ENCODE measurements around the gene COQ8B.
A peak's percentile ranks its signal among the peaks of the same experiment; 100 is the strongest.

Gene COQ8B

DNA sequence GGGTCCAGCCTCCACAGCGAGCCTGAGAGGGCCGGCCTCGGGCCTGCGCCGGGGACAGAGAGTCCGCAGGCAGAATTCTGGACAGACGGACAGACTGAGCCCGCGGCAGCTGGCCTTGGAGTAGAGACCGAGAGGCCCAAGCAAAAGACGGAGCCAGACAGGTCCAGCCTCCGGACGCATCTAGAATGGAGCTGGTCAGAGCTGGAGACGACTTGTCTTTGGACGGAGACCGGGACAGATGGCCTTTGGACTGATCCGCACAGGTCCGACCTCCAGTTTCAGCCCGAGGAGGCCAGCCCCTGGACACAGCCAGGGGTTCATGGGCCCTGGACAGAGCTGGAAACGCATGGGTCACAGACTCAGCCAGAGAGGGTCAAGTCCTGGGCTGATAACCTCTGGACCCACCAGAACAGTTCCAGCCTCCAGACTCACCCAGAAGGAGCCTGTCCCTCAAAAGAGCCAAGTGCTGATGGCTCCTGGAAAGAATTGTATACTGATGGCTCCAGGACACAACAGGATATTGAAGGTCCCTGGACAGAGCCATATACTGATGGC is 716 bp upstream of the COQ8B start:
- Histone ChIP-seq H3K9ac (ENCODE audit: low read depth, low read length, poor library complexity) (peak overlapping the region; percentile 85), H3K36me3 (replicated peaks in 1 of 2; ENCODE audit: control insufficient read depth in 2 of 2, insufficient read depth in 2 of 2, low read length in 2 of 2) (peaks cover 5 to 27% of the 10 kb centered on the region in 2 donors), H4K8ac (ENCODE audit: low read depth, low read length) (no peak overlapping the region), H2BK12ac (ENCODE audit: low read length) (no peak overlapping the region), H2AFZ (ENCODE audit: low read length) (peak overlapping the region; percentile 91), H3K9me3 (replicated peaks in 1 of 2; ENCODE audit: control insufficient read depth in 2 of 2, insufficient read depth in 1 of 2, low read depth in 1 of 2, low read length in 2 of 2) (no peaks in the 10 kb centered on the region), H3K23ac (ENCODE audit: low read depth, low read length, poor library complexity) (peak overlapping the region; percentile 65), H3K27ac (replicated peaks; ENCODE audit: low read length) (peak overlapping the region; percentile 83), H3K79me1 (ENCODE audit: low read depth, low read length) (peaks cover 20% of the 10 kb centered on the region), H3K4me3 (ENCODE audit: low read length in 2 of 2) (peak overlapping the region; percentile 66 to 80), H3K4ac (ENCODE audit: low read length) (no peak overlapping the region), H3K18ac (ENCODE audit: low read length) (peak overlapping the region; percentile 6), H2BK15ac (ENCODE audit: low read length) (no peak overlapping the region), H3K4me2 (ENCODE audit: insufficient read depth, low read length, poor library complexity, severe bottlenecking) (peak overlapping the region; percentile 97), H4K91ac (ENCODE audit: low read depth, low read length, poor library complexity) (no peak overlapping the region), H3K27me3 (ENCODE audit: control insufficient read depth in 3 of 3, insufficient read depth in 3 of 3, low read depth in 1 of 3, low read length in 3 of 3) (no peaks in the 10 kb centered on the region), H2BK120ac (ENCODE audit: low read depth, low read length) (peak overlapping the region; percentile 6), H3K4me1 (ENCODE audit: control insufficient read depth in 2 of 2, insufficient read depth in 1 of 2, low read depth in 1 of 2, low read length in 2 of 2) (peaks cover 21 to 25% of the 10 kb centered on the region in 2 donors), H3K14ac (ENCODE audit: low read length) (no peak overlapping the region), H2BK5ac (ENCODE audit: low read length) (peak overlapping the region; percentile 43), H2AK5ac (ENCODE audit: low read depth, low read length) (peak overlapping the region; percentile 59)
- DNase-seq (ENCODE audit: low spot score), result no peak
- no CpG with 5 or more reads among the region's 20 CpGs for WGBS, 2 donors (ENCODE audit: extremely low coverage in 2 of 2, insufficient read length in 2 of 2, insufficient replicate concordance in 1 of 2)

DNA sequence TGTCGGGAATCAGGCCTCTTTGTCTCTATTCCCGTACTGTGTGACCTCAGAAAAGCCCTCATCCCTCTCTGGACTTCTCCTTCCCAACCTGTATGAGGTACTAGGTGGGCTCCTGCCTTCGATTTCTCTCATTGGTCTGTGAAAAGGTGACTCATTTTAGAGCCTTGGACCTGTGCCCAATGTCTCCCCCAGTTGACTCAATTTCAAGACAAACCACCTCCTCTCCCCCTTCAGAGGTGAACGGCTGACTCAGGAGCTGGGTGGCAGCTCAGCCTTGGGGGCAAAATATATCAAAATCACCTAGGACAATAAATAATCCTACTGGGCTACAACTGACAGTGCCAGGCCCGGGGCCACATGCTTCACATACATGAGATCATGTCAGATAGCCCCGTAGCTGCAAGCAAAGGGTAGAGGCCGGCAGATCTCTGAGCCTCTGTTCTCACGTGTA is 630 bp downstream of the COQ8B start:
- Histone ChIP-seq H3K79me1 (ENCODE audit: low read depth, low read length) (peaks cover 19% of the 10 kb centered on the region), H3K14ac (ENCODE audit: low read length) (no peak overlapping the region), H2BK12ac (ENCODE audit: low read length) (no peak overlapping the region), H3K4me3 (ENCODE audit: low read length in 2 of 2) (peak overlapping the region; percentile 66 to 88), H3K4me1 (ENCODE audit: control insufficient read depth in 2 of 2, insufficient read depth in 1 of 2, low read depth in 1 of 2, low read length in 2 of 2) (peaks cover 21 to 25% of the 10 kb centered on the region in 2 donors), H3K9me3 (replicated peaks in 1 of 2; ENCODE audit: control insufficient read depth in 2 of 2, insufficient read depth in 1 of 2, low read depth in 1 of 2, low read length in 2 of 2) (no peaks in the 10 kb centered on the region), H3K9ac (ENCODE audit: low read depth, low read length, poor library complexity) (no peak overlapping the region), H2AK5ac (ENCODE audit: low read depth, low read length) (no peak overlapping the region), H3K4me2 (ENCODE audit: insufficient read depth, low read length, poor library complexity, severe bottlenecking) (peak overlapping the region; percentile 55), H3K18ac (ENCODE audit: low read length) (no peak overlapping the region), H3K27ac (replicated peaks; ENCODE audit: low read length) (peak overlapping the region; percentile 71), H2BK120ac (ENCODE audit: low read depth, low read length) (no peak overlapping the region), H4K91ac (ENCODE audit: low read depth, low read length, poor library complexity) (no peak overlapping the region), H3K27me3 (ENCODE audit: control insufficient read depth in 3 of 3, insufficient read depth in 3 of 3, low read depth in 1 of 3, low read length in 3 of 3) (no peaks in the 10 kb centered on the region), H3K23ac (ENCODE audit: low read depth, low read length, poor library complexity) (no peak overlapping the region), H2BK15ac (ENCODE audit: low read length) (no peak overlapping the region), H2AFZ (ENCODE audit: low read length) (peak overlapping the region; percentile 91), H3K4ac (ENCODE audit: low read length) (no peak overlapping the region), H4K8ac (ENCODE audit: low read depth, low read length) (no peak overlapping the region), H2BK5ac (ENCODE audit: low read length) (no peak overlapping the region), H3K36me3 (replicated peaks in 1 of 2; ENCODE audit: control insufficient read depth in 2 of 2, insufficient read depth in 2 of 2, low read length in 2 of 2) (peaks cover 7 to 32% of the 10 kb centered on the region in 2 donors)
- WGBS, 2 donors (ENCODE audit: extremely low coverage in 2 of 2, insufficient read length in 2 of 2, insufficient replicate concordance in 1 of 2), result no CpG with 5 or more reads among the region's 8 CpGs
- DNase-seq (ENCODE audit: low spot score), result no peak

DNA sequence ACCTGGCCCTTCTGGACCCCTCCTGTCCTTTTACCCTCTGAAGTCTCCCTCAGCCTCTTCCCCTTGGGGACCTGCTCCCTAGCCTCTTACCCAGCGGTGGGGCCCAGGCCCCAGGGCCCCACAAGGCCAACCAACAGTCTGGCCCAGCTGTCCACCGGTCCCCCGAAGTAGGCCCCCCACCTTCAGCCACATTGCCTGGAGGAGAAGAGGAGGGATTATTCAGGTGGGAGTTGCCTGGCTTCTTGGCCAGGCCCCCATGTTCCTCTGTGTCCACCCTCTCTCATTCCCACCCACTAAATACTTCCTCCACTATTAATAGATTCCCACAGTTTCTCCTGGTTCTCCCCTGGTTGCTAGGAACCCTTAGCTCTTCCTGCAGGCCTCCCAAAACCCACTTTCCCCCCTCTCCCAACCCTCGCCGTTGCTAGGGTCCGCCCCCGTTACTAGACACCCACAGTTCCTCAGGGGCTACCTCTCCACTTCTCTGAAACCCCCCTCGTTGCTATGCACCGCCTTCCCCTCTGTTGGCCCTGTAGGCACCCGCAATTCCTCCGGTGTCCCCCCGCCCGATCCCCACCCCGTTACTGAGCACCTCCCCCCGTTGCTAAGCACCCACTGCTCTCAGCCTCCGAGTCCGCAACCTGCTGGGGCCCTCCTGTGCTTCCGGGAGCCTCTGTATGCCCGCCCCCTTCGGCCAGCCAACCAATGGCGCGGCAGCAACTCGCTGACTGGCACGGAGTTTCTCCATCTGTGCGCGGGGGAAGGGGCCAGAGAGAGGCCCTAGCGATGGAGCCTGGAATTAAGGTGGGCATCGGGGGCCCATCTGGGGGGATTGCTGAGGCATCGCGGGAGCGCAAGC is 2.0 kb downstream of the COQ8B start:
- no peak overlapping the region for H3K14ac ChIP-seq (ENCODE audit: low read length)
- H3K9ac ChIP-seq (ENCODE audit: low read depth, low read length, poor library complexity), result peak overlapping the region; percentile 70
- peak overlapping the region; percentile 66 to 88 for H3K4me3 ChIP-seq (ENCODE audit: low read length in 2 of 2)
- no peak overlapping the region for H4K91ac ChIP-seq (ENCODE audit: low read depth, low read length, poor library complexity)
- peaks cover 20 to 23% of the 10 kb centered on the region in 2 donors for H3K4me1 ChIP-seq (ENCODE audit: control insufficient read depth in 2 of 2, insufficient read depth in 1 of 2, low read depth in 1 of 2, low read length in 2 of 2)
- H2BK15ac ChIP-seq (ENCODE audit: low read length), result peak overlapping the region; percentile 56
- H3K36me3 ChIP-seq (replicated peaks in 1 of 2; ENCODE audit: control insufficient read depth in 2 of 2, insufficient read depth in 2 of 2, low read length in 2 of 2), result peaks cover 8 to 33% of the 10 kb centered on the region in 2 donors
- no CpG with 5 or more reads among the region's 31 CpGs for WGBS, 2 donors (ENCODE audit: extremely low coverage in 2 of 2, insufficient read length in 2 of 2, insufficient replicate concordance in 1 of 2)
- peak overlapping the region; percentile 26 for H2BK120ac ChIP-seq (ENCODE audit: low read depth, low read length)
- H2AK5ac ChIP-seq (ENCODE audit: low read depth, low read length), result peak overlapping the region; percentile 23
- H2AFZ ChIP-seq (ENCODE audit: low read length), result peak overlapping the region; percentile 91
- peaks cover 16% of the 10 kb centered on the region for H3K79me1 ChIP-seq (ENCODE audit: low read depth, low read length)
- no peak overlapping the region for H2BK12ac ChIP-seq (ENCODE audit: low read length)
- H3K23ac ChIP-seq (ENCODE audit: low read depth, low read length, poor library complexity), result no peak overlapping the region
- DNase-seq (ENCODE audit: low spot score), result peak; percentile 91
- no peak overlapping the region for H4K8ac ChIP-seq (ENCODE audit: low read depth, low read length)
- H3K4me2 ChIP-seq (ENCODE audit: insufficient read depth, low read length, poor library complexity, severe bottlenecking), result peak overlapping the region; percentile 55
- no peaks in the 10 kb centered on the region for H3K9me3 ChIP-seq (replicated peaks in 1 of 2; ENCODE audit: control insufficient read depth in 2 of 2, insufficient read depth in 1 of 2, low read depth in 1 of 2, low read length in 2 of 2)
- no peak overlapping the region for H3K4ac ChIP-seq (ENCODE audit: low read length)
- H3K27me3 ChIP-seq (ENCODE audit: control insufficient read depth in 3 of 3, insufficient read depth in 3 of 3, low read depth in 1 of 3, low read length in 3 of 3), result no peaks in the 10 kb centered on the region
- peak overlapping the region; percentile 14 for H2BK5ac ChIP-seq (ENCODE audit: low read length)
- peak overlapping the region; percentile 69 for H3K18ac ChIP-seq (ENCODE audit: low read length)
- H3K27ac ChIP-seq (replicated peaks; ENCODE audit: low read length), result peak overlapping the region; percentile 71

DNA sequence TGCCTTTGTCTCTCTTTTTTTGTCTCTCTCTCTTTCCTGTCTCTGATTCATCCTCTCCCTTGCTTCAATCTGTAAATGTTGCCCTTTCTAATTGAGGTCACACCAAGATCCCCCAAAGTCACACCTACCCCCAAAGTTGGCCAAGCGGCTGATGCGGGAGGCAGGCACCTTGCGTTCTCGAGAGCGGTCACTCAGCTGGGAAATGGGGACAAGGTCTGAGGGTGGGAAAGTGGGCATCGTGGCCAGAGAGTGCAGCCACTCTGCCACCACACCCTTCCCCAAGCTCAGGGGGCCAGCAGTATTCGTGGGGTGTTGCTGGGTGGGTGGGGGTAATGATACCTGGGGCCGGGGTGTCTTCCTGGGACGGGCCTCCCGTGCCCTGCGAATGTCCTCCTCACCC is 2.7 kb downstream of the COQ8B start:
- Histone ChIP-seq H3K27ac (replicated peaks; ENCODE audit: low read length) (no peak overlapping the region), H3K79me1 (ENCODE audit: low read depth, low read length) (peaks cover 16% of the 10 kb centered on the region), H3K27me3 (ENCODE audit: control insufficient read depth in 3 of 3, insufficient read depth in 3 of 3, low read depth in 1 of 3, low read length in 3 of 3) (no peaks in the 10 kb centered on the region), H3K4me1 (ENCODE audit: control insufficient read depth in 2 of 2, insufficient read depth in 1 of 2, low read depth in 1 of 2, low read length in 2 of 2) (peaks cover 13 to 17% of the 10 kb centered on the region in 2 donors), H3K4me3 (ENCODE audit: low read length in 2 of 2) (peak overlapping the region in 1 of 2 donors; percentile 66), H2BK5ac (ENCODE audit: low read length) (peak overlapping the region; percentile 14), H2AK5ac (ENCODE audit: low read depth, low read length) (peak overlapping the region; percentile 23), H2BK12ac (ENCODE audit: low read length) (no peak overlapping the region), H4K8ac (ENCODE audit: low read depth, low read length) (no peak overlapping the region), H2BK15ac (ENCODE audit: low read length) (peak overlapping the region; percentile 56), H3K4me2 (ENCODE audit: insufficient read depth, low read length, poor library complexity, severe bottlenecking) (peak overlapping the region; percentile 55), H3K14ac (ENCODE audit: low read length) (no peak overlapping the region), H3K4ac (ENCODE audit: low read length) (no peak overlapping the region), H3K23ac (ENCODE audit: low read depth, low read length, poor library complexity) (no peak overlapping the region), H3K36me3 (replicated peaks in 1 of 2; ENCODE audit: control insufficient read depth in 2 of 2, insufficient read depth in 2 of 2, low read length in 2 of 2) (peaks cover 9 to 38% of the 10 kb centered on the region in 2 donors), H2BK120ac (ENCODE audit: low read depth, low read length) (peak overlapping the region; percentile 26), H3K9ac (ENCODE audit: low read depth, low read length, poor library complexity) (peak overlapping the region; percentile 68), H3K18ac (ENCODE audit: low read length) (peak overlapping the region; percentile 50), H3K9me3 (replicated peaks in 1 of 2; ENCODE audit: control insufficient read depth in 2 of 2, insufficient read depth in 1 of 2, low read depth in 1 of 2, low read length in 2 of 2) (no peaks in the 10 kb centered on the region), H4K91ac (ENCODE audit: low read depth, low read length, poor library complexity) (no peak overlapping the region), H2AFZ (ENCODE audit: low read length) (no peak overlapping the region)
- WGBS, 2 donors (ENCODE audit: extremely low coverage in 2 of 2, insufficient read length in 2 of 2, insufficient replicate concordance in 1 of 2), result no CpG with 5 or more reads among the region's 11 CpGs
- DNase-seq (ENCODE audit: low spot score), result no peak

All from neuronal stem cell (in vitro differentiated cells).